Measurements from ENCODE around the gene C19orf44.
"Not testable (repeated sequence)": the region's sequence is repeated elsewhere in the genome, so short reads cannot be mapped to it uniquely, and the experiment has no call there.

Gene C19orf44

GRCh38 chr19:16495982-16496612 is at the start of gene C19orf44, which contains the start of gene CALR3:
Gene C19orf44, plus strand, starts transcription at chr19:16496394. Its CDS starts 4,399 bp downstream, at chr19:16500793.
Gene CALR3, minus strand, starts transcription at chr19:16496167. Its CDS starts 38 bp downstream, at chr19:16496129.
- Histone ChIP-seq H3F3A (ENCODE audit: control insufficient read depth, insufficient read depth) (peaks cover 3% of the 10 kb centered on the region; the same call in 1 of the 2 replicates), H3K9me3 (ENCODE audit: control insufficient read depth, insufficient read depth, low read length) (no peaks in the 10 kb centered on the region), H3K27ac (ENCODE audit: low read depth, low read length) (no peak within 1 kb of the TSS), H4K20me1 (ENCODE audit: control insufficient read depth, insufficient read depth, low read depth, low read length) (no peaks in the 10 kb centered on the region), H3K27me3 (ENCODE audit: control insufficient read depth, low read length) (no peaks in the 10 kb centered on the region), H3K36me3 (ENCODE audit: control insufficient read depth, low read length) (peaks cover 6% of the 10 kb centered on the region), H3K4me3 (ENCODE audit: low read length) (peak within 1 kb of the TSS; percentile 89), H3K4me2 (ENCODE audit: low read length) (peak within 1 kb of the TSS; percentile 93), H3K4me1 (ENCODE audit: control insufficient read depth, low read length) (peaks cover 24% of the 10 kb centered on the region), H3K9me2 (replicated peaks; ENCODE audit: control insufficient read depth, low read length) (no peaks in the 10 kb centered on the region), H3K79me2 (ENCODE audit: control insufficient read depth, low read length) (peaks cover 33% of the 10 kb centered on the region)
- TF ChIP-seq CTCF (IDR thresholded peaks at IDR 0.05; ENCODE audit: low read depth, low read length, poor library complexity, severe bottlenecking) (no peak), EZH2phosphoT487 (IDR thresholded peaks at IDR 0.05; ENCODE audit: borderline replicate concordance, low read length) (no peak)

GRCh38 chr19:16446724-16447368 is 49.3 kb upstream of the C19orf44 start:
- Histone ChIP-seq H3K4me1 (ENCODE audit: control insufficient read depth, low read length) (peaks cover 99% of the 10 kb centered on the region), H3K79me2 (ENCODE audit: control insufficient read depth, low read length) (peaks cover 85% of the 10 kb centered on the region), H3K27ac (ENCODE audit: low read depth, low read length) (peak overlapping the region; percentile 98), H3K9me2 (replicated peaks; ENCODE audit: control insufficient read depth, low read length) (no peaks in the 10 kb centered on the region), H3K36me3 (ENCODE audit: control insufficient read depth, low read length) (peaks cover 28% of the 10 kb centered on the region), H3K4me2 (ENCODE audit: low read length) (peak overlapping the region; percentile 99), H3K4me3 (ENCODE audit: low read length) (peak overlapping the region; percentile 68), H3K9me3 (ENCODE audit: control insufficient read depth, insufficient read depth, low read length) (no peaks in the 10 kb centered on the region), H3F3A (ENCODE audit: control insufficient read depth, insufficient read depth) (peaks cover 67% of the 10 kb centered on the region), H3K27me3 (ENCODE audit: control insufficient read depth, low read length) (no peaks in the 10 kb centered on the region), H4K20me1 (ENCODE audit: control insufficient read depth, insufficient read depth, low read depth, low read length) (no peaks in the 10 kb centered on the region)
- no peak for TF ChIP-seq CTCF (IDR thresholded peaks at IDR 0.05; ENCODE audit: low read depth, low read length, poor library complexity, severe bottlenecking)
- no peak for TF ChIP-seq EZH2phosphoT487 (IDR thresholded peaks at IDR 0.05; ENCODE audit: borderline replicate concordance, low read length)

GRCh38 chr19:16448872-16449271 is 47.3 kb upstream of the C19orf44 start:
- Histone ChIP-seq H3K4me2 (ENCODE audit: low read length) (peak overlapping the region; percentile 65), H3F3A (ENCODE audit: control insufficient read depth, insufficient read depth) (peaks cover 50% of the 10 kb centered on the region), H3K4me3 (ENCODE audit: low read length) (peak overlapping the region; percentile 60), H3K27ac (ENCODE audit: low read depth, low read length) (peak overlapping the region; percentile 98), H3K36me3 (ENCODE audit: control insufficient read depth, low read length) (peaks cover 14% of the 10 kb centered on the region), H3K4me1 (ENCODE audit: control insufficient read depth, low read length) (peaks cover 88% of the 10 kb centered on the region), H3K79me2 (ENCODE audit: control insufficient read depth, low read length) (peaks cover 90% of the 10 kb centered on the region)
- not testable (repeated sequence) for H3K9me2 ChIP-seq (replicated peaks; ENCODE audit: control insufficient read depth, low read length); H3K27me3 ChIP-seq (ENCODE audit: control insufficient read depth, low read length); H3K9me3 ChIP-seq (ENCODE audit: control insufficient read depth, insufficient read depth, low read length); H4K20me1 ChIP-seq (ENCODE audit: control insufficient read depth, insufficient read depth, low read depth, low read length)

All from DOHH2 (cell line).